Immature natural killer cell (primary cell): ENCODE measurements around the gene CYLD. TPM values are rescaled to one million over a fixed set of nuclear protein-coding genes. Genes with fewer than 3 reads are reported as not detected.

ENCODE experiments used
- DNase-seq, 3 donors: peaks; one replicate each; pipeline ENCODE4 v3.0.0; 2022; ENCODE audit warnings: mixed read lengths in 1 of 3
- H3K27ac Mint-ChIP-seq, 6 donors: one replicate each; pipeline ENCODE4 v1.8.0; 2020; ENCODE audit warnings: mixed read lengths in 6 of 6, mild to moderate bottlenecking in 5 of 6, inconsistent platforms in 4 of 6, moderate library complexity in 3 of 6
- H3K27me3 Mint-ChIP-seq, 3 donors: one replicate each; pipeline ENCODE4 v1.8.0; 2020 to 2021; ENCODE audit warnings: low read depth in 3 of 3, mild to moderate bottlenecking in 3 of 3, mixed read lengths in 3 of 3, moderate library complexity in 3 of 3, inconsistent platforms in 1 of 3
- H3K36me3 Mint-ChIP-seq, 3 donors: one replicate each; pipeline ENCODE4 v1.8.0; 2020; ENCODE audit warnings: mixed read lengths in 3 of 3, inconsistent platforms in 2 of 3, mild to moderate bottlenecking in 2 of 3
- H3K4me1 Mint-ChIP-seq, 2 donors: one replicate each; pipeline ENCODE4 v1.8.0; 2020; ENCODE audit warnings: inconsistent platforms in 2 of 2, mild to moderate bottlenecking in 2 of 2, mixed read lengths in 2 of 2, moderate library complexity in 1 of 2
- H3K4me3 Mint-ChIP-seq, 5 donors: one replicate each; pipeline ENCODE4 v1.8.0; 2020; ENCODE audit warnings: mild to moderate bottlenecking in 5 of 5, mixed read lengths in 5 of 5, inconsistent platforms in 3 of 5, moderate library complexity in 3 of 5
- H3K9me3 Mint-ChIP-seq, 6 donors: one replicate each; pipeline ENCODE4 v1.8.0; 2020; ENCODE audit warnings: mild to moderate bottlenecking in 6 of 6, mixed read lengths in 6 of 6, inconsistent platforms in 4 of 6, moderate library complexity in 3 of 6
- polyA plus RNA-seq, 3 donors: library from polyadenylated mRNA; unstranded; fragments of 300-500 nt; fragmentation: Illumina TruSeq; gene quantifications; one replicate each; pipeline ENCODE4 v1.2.3, GENCODE V29; 2021

Gene CYLD
- polyA plus RNA-seq, 3 donors from 2014 or later, result 65.7 to 102 (median 66.1) TPM

DNA sequence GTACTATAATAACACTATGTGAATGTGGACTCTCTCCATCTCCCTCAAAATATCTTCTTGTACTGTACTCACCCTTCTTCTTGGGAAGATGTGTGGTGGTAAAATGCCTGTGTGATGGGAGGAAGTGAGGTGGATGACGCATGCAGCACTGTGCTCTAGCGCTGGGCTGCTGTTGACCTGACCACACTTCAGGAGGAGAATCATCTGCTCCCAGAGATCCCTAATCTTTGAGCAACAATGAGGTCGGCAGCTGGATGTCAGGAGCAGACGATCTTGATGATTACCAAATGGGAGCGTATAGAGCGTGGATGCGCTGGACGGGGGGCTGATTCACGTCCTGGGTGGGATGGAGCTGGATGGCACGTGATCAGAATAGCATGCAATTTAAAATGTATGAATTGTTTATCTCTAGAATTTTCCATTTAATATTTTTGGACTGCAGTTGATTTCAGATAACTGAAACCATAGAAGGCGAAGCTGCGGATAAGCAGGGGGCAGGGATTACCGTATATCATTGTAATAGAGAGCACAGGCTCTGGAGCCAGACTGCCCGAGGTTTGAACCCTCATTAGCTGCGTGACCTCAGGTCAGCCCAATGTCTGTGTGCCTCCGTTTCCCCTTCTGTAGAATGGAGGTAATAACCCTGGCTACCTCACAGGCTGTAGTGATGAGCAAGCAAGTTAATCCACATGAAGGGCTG, 23.7 kb upstream of the CYLD start:
- H3K27ac Mint-ChIP-seq, result peak overlapping the region in 3 of 6 donors; percentile 2 to 68 (median 57)
- peaks cover 0 to 1% (median 0%) of the 10 kb centered on the region in 3 donors for H3K27me3 Mint-ChIP-seq
- H3K4me1 Mint-ChIP-seq, result peaks cover 33 to 38% of the 10 kb centered on the region in 2 donors
- no peaks in the 10 kb centered on the region for H3K9me3 Mint-ChIP-seq
- no peak for DNase-seq
- H3K36me3 Mint-ChIP-seq, result no peaks in the 10 kb centered on the region
- H3K4me3 Mint-ChIP-seq, result no peak overlapping the region

DNA sequence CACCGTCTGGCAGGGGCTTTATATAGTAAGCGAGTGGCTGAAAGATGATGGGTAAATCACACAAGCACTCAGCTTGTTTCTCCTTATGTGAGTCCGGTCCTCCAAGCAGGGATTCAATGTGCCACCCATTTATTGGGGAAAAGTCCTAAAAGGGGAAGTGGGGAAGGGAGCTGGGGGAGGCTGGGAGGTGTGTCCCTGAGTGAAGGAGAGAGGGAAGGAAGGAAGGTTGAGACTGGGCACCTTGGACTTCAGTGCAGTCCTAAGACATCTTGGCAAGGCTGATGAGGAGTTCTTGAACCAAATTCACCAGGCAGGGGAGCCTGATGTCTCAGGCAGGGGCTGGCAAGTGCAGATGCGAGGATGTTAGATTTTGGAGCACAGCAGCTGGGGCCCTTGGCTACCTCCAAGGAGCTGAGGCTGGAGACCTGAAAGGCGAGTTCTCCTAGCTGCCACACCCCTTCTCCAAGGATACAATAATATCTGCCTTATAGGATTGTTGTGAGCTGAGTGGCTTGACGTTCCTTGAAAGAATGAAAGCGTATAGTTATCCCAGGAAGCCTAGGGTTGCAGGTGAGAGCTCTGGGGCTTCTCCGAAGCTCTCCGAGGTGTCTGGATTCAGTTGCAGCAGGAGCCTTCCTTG, 23.0 kb upstream of the CYLD start:
- Mint-ChIP-seq H3K36me3 (peaks cover 0 to 3% (median under 1%) of the 10 kb centered on the region in 3 donors), H3K27ac (peak overlapping the region in 3 of 6 donors; percentile 42 to 68 (median 59)), H3K4me1 (peaks cover 39 to 45% of the 10 kb centered on the region in 2 donors), H3K9me3 (peaks cover under 1 to 2% (median 1%) of the 10 kb centered on the region in 6 donors), H3K4me3 (no peak overlapping the region), H3K27me3 (peaks cover 0 to 1% (median 0%) of the 10 kb centered on the region in 3 donors)
- DNase-seq, result no peak

DNA sequence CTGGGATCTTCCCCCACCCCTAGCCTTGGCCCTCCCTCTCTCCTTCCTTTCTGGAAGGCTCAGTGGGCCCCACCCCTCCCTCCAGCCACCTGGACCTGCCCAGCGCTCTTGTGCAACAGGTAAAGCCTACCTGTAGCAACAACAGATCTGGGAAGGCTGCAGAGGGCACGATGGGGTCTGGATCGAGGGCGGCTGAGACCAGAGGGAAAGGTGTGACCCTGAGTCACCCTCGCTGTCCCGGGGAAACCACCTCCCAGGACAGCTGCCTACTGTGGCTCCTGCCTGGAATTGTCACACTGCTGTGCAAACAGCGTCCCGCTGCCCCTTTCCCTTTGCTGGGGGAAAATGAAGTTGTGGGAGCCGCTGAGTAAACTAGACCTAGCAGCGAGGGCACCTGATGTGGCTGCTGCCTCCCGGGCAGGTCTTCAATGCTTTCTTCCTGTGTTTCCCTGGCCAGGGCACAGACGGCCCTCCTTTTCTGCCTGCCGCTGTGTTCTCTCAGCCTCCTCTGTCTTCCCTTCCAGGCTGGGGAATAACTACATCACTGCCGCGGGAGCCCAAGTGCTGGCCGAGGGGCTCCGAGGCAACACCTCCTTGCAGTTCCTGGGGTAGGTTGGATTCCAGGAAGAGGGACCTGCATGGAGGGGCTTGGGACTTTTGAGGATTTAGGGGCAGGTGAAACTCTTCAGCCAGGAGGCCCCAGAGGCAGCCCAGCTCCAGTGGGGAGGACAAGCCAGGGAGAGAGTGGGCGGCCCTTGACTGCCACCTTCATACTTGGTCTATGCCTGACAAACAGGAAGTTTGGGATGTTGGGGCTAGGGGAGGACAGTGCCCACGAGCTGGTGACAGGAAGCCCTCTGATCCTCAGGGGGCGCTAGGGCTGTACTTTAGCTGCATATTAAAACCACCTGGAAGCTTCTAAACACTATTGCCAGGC, 22.2 kb upstream of the CYLD start:
- DNase-seq, result peak in 1 of 3 donors; percentile 13
- H3K4me1 Mint-ChIP-seq, result peaks cover 45 to 52% of the 10 kb centered on the region in 2 donors
- peaks cover 0 to 10% (median 9%) of the 10 kb centered on the region in 3 donors for H3K36me3 Mint-ChIP-seq
- H3K4me3 Mint-ChIP-seq, result no peak overlapping the region
- H3K9me3 Mint-ChIP-seq, result peaks cover 5 to 10% (median 8%) of the 10 kb centered on the region in 6 donors
- H3K27ac Mint-ChIP-seq, result peak overlapping the region; percentile 27 to 76 (median 62)
- H3K27me3 Mint-ChIP-seq, result peaks cover 0 to 3% (median 0%) of the 10 kb centered on the region in 3 donors

- H3K27ac Mint-ChIP-seq, result peak overlapping the region; percentile 91 to 98 (median 96)
- DNase-seq, result peak; percentile 65 to 72 (median 69)
- H3K27me3 Mint-ChIP-seq, result peaks cover 0 to 3% (median 2%) of the 10 kb centered on the region in 3 donors
- H3K9me3 Mint-ChIP-seq, result peaks cover 5 to 10% (median 8%) of the 10 kb centered on the region in 6 donors
- H3K4me1 Mint-ChIP-seq, result peaks cover 45 to 52% of the 10 kb centered on the region in 2 donors
- H3K4me3 Mint-ChIP-seq, result peak overlapping the region; percentile 59 to 76 (median 68)
- H3K36me3 Mint-ChIP-seq, result peaks cover 4 to 12% (median 10%) of the 10 kb centered on the region in 3 donors
Observed at GRCh38 chr16:50721549-50722404, 20.1 kb upstream of the CYLD start.

DNA sequence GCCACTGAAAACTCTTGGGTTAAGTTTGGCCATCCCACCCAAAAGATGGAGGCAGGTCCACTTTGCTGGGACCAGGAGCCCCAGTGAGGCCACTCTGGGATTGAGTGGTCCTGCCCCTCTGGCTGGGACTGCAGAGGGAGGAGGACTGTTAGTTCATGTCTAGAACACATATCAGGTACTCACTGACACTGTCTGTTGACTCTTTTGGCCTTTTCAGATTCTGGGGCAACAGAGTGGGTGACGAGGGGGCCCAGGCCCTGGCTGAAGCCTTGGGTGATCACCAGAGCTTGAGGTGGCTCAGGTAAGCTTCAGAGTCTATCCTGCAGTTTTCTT, 19.5 kb upstream of the CYLD start:
- peaks cover 5 to 10% (median 8%) of the 10 kb centered on the region in 6 donors for H3K9me3 Mint-ChIP-seq
- H3K36me3 Mint-ChIP-seq, result peaks cover 4 to 12% (median 10%) of the 10 kb centered on the region in 3 donors
- H3K4me3 Mint-ChIP-seq, result peak overlapping the region; percentile 59 to 76 (median 68)
- peaks cover 45 to 52% of the 10 kb centered on the region in 2 donors for H3K4me1 Mint-ChIP-seq
- H3K27ac Mint-ChIP-seq, result peak overlapping the region; percentile 91 to 98 (median 96)
- H3K27me3 Mint-ChIP-seq, result peaks cover 0 to 3% (median 2%) of the 10 kb centered on the region in 3 donors
- no peak for DNase-seq

- Mint-ChIP-seq H3K27me3 (peaks cover 0 to 3% (median 2%) of the 10 kb centered on the region in 3 donors), H3K9me3 (peaks cover 5 to 10% (median 8%) of the 10 kb centered on the region in 6 donors), H3K4me3 (peak overlapping the region in 4 of 5 donors; percentile 46 to 73 (median 57)), H3K27ac (peak overlapping the region; percentile 91 to 98 (median 96)), H3K4me1 (peaks cover 44 to 51% of the 10 kb centered on the region in 2 donors), H3K36me3 (peaks cover 4 to 12% (median 10%) of the 10 kb centered on the region in 3 donors)
- no peak for DNase-seq
Observed at GRCh38 chr16:50722960-50723359, 18.9 kb upstream of the CYLD start.

- Mint-ChIP-seq H3K27ac (peak overlapping the region; percentile 62 to 98 (median 80)), H3K36me3 (peaks cover 4 to 12% (median 10%) of the 10 kb centered on the region in 3 donors)
Observed at GRCh38 chr16:50724306-50724705, 17.6 kb upstream of the CYLD start.

GRCh38 chr16:50731130-50731988, 10.5 kb upstream of the CYLD start:
- H3K36me3 Mint-ChIP-seq, result peaks cover 4 to 12% (median 9%) of the 10 kb centered on the region in 3 donors
- no peak overlapping the region for H3K27ac Mint-ChIP-seq
- no peaks in the 10 kb centered on the region for H3K9me3 Mint-ChIP-seq
- no peak for DNase-seq
- no peaks in the 10 kb centered on the region for H3K27me3 Mint-ChIP-seq
- no peaks in the 10 kb centered on the region for H3K4me1 Mint-ChIP-seq
- H3K4me3 Mint-ChIP-seq, result no peak overlapping the region

More at GRCh38 chr16:50724306-50724705, 17.6 kb upstream of the CYLD start:
- no peak for DNase-seq
- Mint-ChIP-seq H3K27me3 (peaks cover 0 to 2% (median 2%) of the 10 kb centered on the region in 3 donors), H3K9me3 (peaks cover 5 to 10% (median 8%) of the 10 kb centered on the region in 6 donors), H3K4me1 (peaks cover 41 to 43% of the 10 kb centered on the region in 2 donors), H3K4me3 (no peak overlapping the region)

GRCh38 chr16:50731989-50732832, 9.7 kb upstream of the CYLD start:
- no peak for DNase-seq
- Mint-ChIP-seq H3K4me3 (no peak overlapping the region), H3K9me3 (no peaks in the 10 kb centered on the region), H3K4me1 (no peaks in the 10 kb centered on the region), H3K36me3 (peaks cover 4 to 18% (median 14%) of the 10 kb centered on the region in 3 donors), H3K27ac (no peak overlapping the region), H3K27me3 (no peaks in the 10 kb centered on the region)

- Mint-ChIP-seq H3K4me3 (no peak overlapping the region), H3K9me3 (no peaks in the 10 kb centered on the region), H3K27me3 (no peaks in the 10 kb centered on the region), H3K27ac (no peak overlapping the region), H3K36me3 (peaks cover 9 to 20% (median 18%) of the 10 kb centered on the region in 3 donors), H3K4me1 (no peaks in the 10 kb centered on the region)
- DNase-seq, result no peak
Observed at GRCh38 chr16:50733468-50733867, 8.4 kb upstream of the CYLD start.

DNA sequence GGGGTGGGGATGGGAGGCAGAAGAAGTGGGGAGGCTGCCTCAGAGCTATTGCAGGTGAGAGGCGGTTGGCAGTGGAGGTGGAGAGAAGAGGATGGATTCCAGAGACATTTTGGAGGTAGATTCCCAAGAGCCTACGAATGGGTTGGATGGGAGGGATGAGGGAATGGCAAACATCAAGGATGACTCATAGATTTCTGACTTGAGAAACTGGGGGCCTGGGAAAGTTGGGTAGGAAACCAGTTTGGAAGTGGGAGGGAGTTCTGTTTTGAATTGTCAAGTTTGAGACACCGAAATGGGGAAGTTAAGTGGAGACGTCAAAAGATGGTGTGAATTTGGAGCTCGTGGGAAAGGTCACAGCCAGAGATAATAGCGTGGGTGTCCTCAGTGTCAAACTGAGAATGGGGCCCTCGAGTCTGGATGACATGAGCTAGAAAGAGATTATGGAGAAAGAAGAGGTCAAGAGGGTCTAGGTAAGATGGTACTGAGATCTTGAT, 6.2 kb upstream of the CYLD start:
- Mint-ChIP-seq H3K27ac (peak overlapping the region in 1 of 6 donors; percentile 1), H3K4me1 (peaks cover 3 to 5% of the 10 kb centered on the region in 2 donors), H3K9me3 (no peaks in the 10 kb centered on the region), H3K36me3 (peaks cover 15 to 27% (median 18%) of the 10 kb centered on the region in 3 donors), H3K27me3 (no peaks in the 10 kb centered on the region), H3K4me3 (no peak overlapping the region)
- DNase-seq, result no peak
